ENCODE data around the gene DLG2. TPM values are rescaled to one million over a fixed set of nuclear protein-coding genes. Genes with fewer than 3 reads are reported as not detected.

The DLG2 gene
- total RNA-seq, 2 experiments from 2014 or later, result 6.9 to 8.2 TPM

DNA sequence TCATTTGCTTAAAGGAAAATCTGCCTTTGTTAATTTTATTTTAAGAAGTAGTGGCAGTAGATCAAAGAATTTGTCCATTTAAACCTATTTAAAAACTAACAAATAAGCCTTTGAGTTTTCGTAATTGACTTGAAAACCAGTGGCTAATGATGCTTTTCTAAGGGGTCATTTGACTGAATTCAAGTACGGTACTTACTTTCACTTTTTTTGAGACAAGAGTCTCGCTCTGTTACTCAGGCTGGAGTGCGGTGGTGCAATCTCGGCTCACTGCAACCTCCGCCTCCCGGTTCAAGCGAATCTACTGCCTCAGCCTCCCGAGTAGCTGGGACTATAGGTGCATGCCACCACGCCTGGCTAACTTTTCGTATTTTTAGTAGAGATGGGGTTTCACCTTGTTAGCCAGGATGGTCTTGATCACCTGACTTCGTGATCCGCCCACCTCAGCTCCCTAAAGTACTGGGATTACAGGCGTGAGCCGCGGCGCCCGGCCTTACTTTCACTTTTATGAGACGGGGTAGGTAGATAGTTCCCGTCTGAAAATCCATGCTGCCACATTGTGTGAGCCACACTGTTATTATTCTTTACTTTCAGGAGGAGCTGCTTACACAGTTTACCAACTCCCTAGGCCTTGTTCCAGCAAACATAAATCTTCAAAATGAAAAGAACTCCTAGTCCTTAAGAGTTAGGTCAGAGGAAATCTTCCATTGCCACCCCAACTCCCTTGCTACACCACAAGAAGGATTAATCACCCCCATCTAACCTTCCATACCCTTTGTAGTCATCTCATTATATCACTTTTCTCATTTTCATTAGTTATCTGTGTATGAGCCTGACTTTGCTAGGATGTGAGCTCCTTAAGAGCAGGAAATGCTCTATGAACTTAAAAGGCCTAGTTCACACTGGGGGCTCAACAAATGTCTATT, 1414.4 kb downstream of the DLG2 start:
- intact Hi-C loops (cut with micrococcal nuclease; ENCODE audit: unreplicated experiment), result no loop called here
- no peak overlapping the region for H2AFZ ChIP-seq (ENCODE audit: low read length)

DNA sequence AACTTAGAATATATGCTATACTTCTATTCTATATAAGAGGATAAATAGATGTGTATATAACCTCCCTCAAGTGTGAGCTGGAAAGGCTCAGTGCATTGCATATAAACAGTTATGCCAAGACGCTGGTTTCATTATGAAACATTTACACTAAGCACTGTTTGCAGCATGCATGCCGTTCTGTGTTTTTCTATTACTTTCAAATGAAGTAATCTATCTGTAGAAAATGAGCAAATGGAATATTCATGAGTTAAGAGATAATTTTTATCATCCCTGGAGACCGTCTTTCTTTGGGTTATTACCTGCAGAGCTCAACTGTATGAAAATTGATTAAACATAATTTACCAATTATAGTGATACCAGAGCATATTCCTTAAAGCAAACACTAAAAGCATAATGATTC, 1415.2 kb downstream of the DLG2 start:
- H2AFZ ChIP-seq (ENCODE audit: low read length), result no peak overlapping the region
- H3K4me3 ChIP-seq (ENCODE audit: low read depth, low read length, poor library complexity, severe bottlenecking), result no peak overlapping the region
- H3K9me3 ChIP-seq (ENCODE audit: low read length), result no peaks in the 10 kb centered on the region
- no peaks in the 10 kb centered on the region for H4K20me1 ChIP-seq (ENCODE audit: insufficient read depth, low read length)
- H3K27ac ChIP-seq (ENCODE audit: low read depth, low read length, poor library complexity, severe bottlenecking), result no peak overlapping the region
- ChIA-PET POLR2A (interaction anchor here (1.1 kb wide), 1 partner anchor 182 kb away, joined by 3 read pairs; no protein-coding TSS in a partner anchor), CTCF (ENCODE audit: unreplicated experiment) (no interaction called here)
- no peaks in the 10 kb centered on the region for H3K36me3 ChIP-seq (ENCODE audit: insufficient read depth, low read length)
- H3K9me2 ChIP-seq (ENCODE audit: insufficient read depth, low read length), result no peaks in the 10 kb centered on the region
- H3K79me2 ChIP-seq (ENCODE audit: insufficient read depth, low read depth, low read length), result no peaks in the 10 kb centered on the region
- no TSS peak for BruUV-seq (replicated peaks)
- no peak overlapping the region for H3K4me2 ChIP-seq (ENCODE audit: low read length)
- intact Hi-C loops (cut with micrococcal nuclease; ENCODE audit: unreplicated experiment), result no loop called here
- DNase-seq (ENCODE audit: low spot score), result no peak
- TF ChIP-seq, protein P1, sequence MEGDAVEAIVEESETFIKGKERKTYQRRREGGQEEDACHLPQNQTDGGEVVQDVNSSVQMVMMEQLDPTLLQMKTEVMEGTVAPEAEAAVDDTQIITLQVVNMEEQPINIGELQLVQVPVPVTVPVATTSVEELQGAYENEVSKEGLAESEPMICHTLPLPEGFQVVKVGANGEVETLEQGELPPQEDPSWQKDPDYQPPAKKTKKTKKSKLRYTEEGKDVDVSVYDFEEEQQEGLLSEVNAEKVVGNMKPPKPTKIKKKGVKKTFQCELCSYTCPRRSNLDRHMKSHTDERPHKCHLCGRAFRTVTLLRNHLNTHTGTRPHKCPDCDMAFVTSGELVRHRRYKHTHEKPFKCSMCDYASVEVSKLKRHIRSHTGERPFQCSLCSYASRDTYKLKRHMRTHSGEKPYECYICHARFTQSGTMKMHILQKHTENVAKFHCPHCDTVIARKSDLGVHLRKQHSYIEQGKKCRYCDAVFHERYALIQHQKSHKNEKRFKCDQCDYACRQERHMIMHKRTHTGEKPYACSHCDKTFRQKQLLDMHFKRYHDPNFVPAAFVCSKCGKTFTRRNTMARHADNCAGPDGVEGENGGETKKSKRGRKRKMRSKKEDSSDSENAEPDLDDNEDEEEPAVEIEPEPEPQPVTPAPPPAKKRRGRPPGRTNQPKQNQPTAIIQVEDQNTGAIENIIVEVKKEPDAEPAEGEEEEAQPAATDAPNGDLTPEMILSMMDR (conservative IDR thresholded peaks at IDR 0.05; ENCODE audit: low read length), result no peak
- TF ChIP-seq EZH2phosphoT487 (IDR thresholded peaks at IDR 0.05; ENCODE audit: borderline replicate concordance, low read depth, low read length), result no peak
- H3K4me1 ChIP-seq (ENCODE audit: insufficient read depth, low read length, poor library complexity, severe bottlenecking), result no peaks in the 10 kb centered on the region

More for the DNA sequence above, 1414.4 kb downstream of the DLG2 start:
- Histone ChIP-seq H4K20me1 (ENCODE audit: insufficient read depth, low read length) (no peaks in the 10 kb centered on the region), H3K9me2 (ENCODE audit: insufficient read depth, low read length) (no peaks in the 10 kb centered on the region), H3K4me1 (ENCODE audit: insufficient read depth, low read length, poor library complexity, severe bottlenecking) (no peaks in the 10 kb centered on the region), H3K9me3 (ENCODE audit: low read length) (no peaks in the 10 kb centered on the region), H3K27ac (ENCODE audit: low read depth, low read length, poor library complexity, severe bottlenecking) (no peak overlapping the region), H3K79me2 (ENCODE audit: insufficient read depth, low read depth, low read length) (no peaks in the 10 kb centered on the region), H3K36me3 (ENCODE audit: insufficient read depth, low read length) (no peaks in the 10 kb centered on the region), H3K4me3 (ENCODE audit: low read depth, low read length, poor library complexity, severe bottlenecking) (no peak overlapping the region), H3K4me2 (ENCODE audit: low read length) (no peak overlapping the region)
- BruUV-seq (replicated peaks), result no TSS peak
- CTCF ChIA-PET (ENCODE audit: unreplicated experiment), result no interaction called here
- no peak for DNase-seq (ENCODE audit: low spot score)
- TF ChIP-seq, protein P1 (conservative IDR thresholded peaks at IDR 0.05; ENCODE audit: low read length), result no peak
- no peak for TF ChIP-seq EZH2phosphoT487 (IDR thresholded peaks at IDR 0.05; ENCODE audit: borderline replicate concordance, low read depth, low read length)
- POLR2A ChIA-PET, result no interaction called here

DNA sequence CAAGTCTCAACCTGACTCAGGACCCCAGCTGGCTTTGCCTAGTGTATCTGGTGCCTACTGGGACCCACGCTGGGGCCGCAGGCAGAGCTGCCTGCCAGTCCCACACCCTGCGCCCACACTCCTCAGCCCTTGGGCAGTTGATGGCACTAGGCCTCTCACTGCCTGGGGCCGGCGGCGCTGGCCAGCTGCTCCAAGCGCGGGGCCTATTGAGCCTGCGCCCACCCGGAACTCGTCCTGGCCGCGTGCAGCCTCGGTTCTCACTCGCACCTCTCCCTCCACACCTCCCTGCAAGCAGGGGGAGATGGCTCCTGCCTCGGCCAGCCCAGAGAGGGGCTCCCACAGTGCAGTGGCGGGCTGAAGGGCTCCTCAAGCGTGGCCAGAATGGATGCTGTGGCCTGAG, 1432.4 kb downstream of the DLG2 start:
- Histone ChIP-seq H4K20me1 (ENCODE audit: insufficient read depth, low read length) (no peaks in the 10 kb centered on the region), H3K4me3 (ENCODE audit: low read depth, low read length, poor library complexity, severe bottlenecking) (no peak overlapping the region), H3K27ac (ENCODE audit: low read depth, low read length, poor library complexity, severe bottlenecking) (no peak overlapping the region), H2AFZ (ENCODE audit: low read length) (no peak overlapping the region), H3K79me2 (ENCODE audit: insufficient read depth, low read depth, low read length) (no peaks in the 10 kb centered on the region), H3K4me1 (ENCODE audit: insufficient read depth, low read length, poor library complexity, severe bottlenecking) (no peaks in the 10 kb centered on the region), H3K9me3 (ENCODE audit: low read length) (no peaks in the 10 kb centered on the region), H3K9me2 (ENCODE audit: insufficient read depth, low read length) (no peaks in the 10 kb centered on the region; the same call in 1 of the 2 replicates), H3K36me3 (ENCODE audit: insufficient read depth, low read length) (no peaks in the 10 kb centered on the region), H3K4me2 (ENCODE audit: low read length) (no peak overlapping the region)
- ChIA-PET CTCF (ENCODE audit: unreplicated experiment) (no interaction called here), POLR2A (no interaction called here)
- no TSS peak for BruUV-seq (replicated peaks)
- TF ChIP-seq EZH2phosphoT487 (IDR thresholded peaks at IDR 0.05; ENCODE audit: borderline replicate concordance, low read depth, low read length), result no peak
- TF ChIP-seq, protein P1 (conservative IDR thresholded peaks at IDR 0.05; ENCODE audit: low read length), result no peak
- intact Hi-C loops (cut with micrococcal nuclease; ENCODE audit: unreplicated experiment), result no loop called here
- no peak for DNase-seq (ENCODE audit: low spot score)
